Cerebellar nuclear complex (tissue), 1 donor: Measurements from ENCODE around the gene PLPP1.

Source experiments
- DNase-seq, 2 experiments: peaks; one replicate each; lab custom pipeline; 2025; lab: John Stamatoyannopoulos, UW

The PLPP1 gene

GRCh38 chr5:55446640-55447351, 88.0 kb downstream of the PLPP1 start:
- DNase-seq: no peak

- no peak for DNase-seq
Measured at GRCh38 chr5:55445791-55446190, 89.0 kb downstream of the PLPP1 start.

GRCh38 chr5:55441954-55442353, 92.8 kb downstream of the PLPP1 start:
- no peak for DNase-seq

GRCh38 chr5:55441107-55441771, 93.5 kb downstream of the PLPP1 start:
- DNase-seq: no peak

DNA sequence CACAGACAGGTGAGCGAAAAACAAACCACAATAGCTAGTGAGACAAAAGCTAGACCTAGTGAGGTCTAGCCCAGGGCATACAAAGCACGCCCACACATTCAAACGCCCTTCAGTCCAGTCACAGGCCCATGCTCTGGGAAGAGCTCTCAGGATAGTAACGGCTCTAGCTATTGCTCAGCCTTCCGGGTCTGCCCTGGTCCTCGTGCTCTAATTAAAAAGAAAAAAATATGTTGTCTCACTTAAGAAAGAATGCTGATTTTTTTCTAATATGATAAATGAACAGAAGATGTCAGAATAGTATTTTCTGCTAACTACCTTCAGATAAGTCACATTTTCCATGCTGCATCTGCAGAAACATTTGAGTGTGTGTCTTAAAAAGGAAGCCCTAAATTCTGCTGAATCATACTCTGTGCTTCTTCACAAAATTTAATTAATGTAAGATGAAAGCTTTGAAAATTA, 94.5 kb downstream of the PLPP1 start:
- DNase-seq: no peak

- no peak for DNase-seq
Measured at GRCh38 chr5:55438998-55439397, 95.8 kb downstream of the PLPP1 start.

- DNase-seq: no peak
Measured at GRCh38 chr5:55437859-55438206, 96.9 kb downstream of the PLPP1 start.

GRCh38 chr5:55437452-55437851, 97.3 kb downstream of the PLPP1 start:
- no peak for DNase-seq

- no peak for DNase-seq
Measured at GRCh38 chr5:55432549-55432948, 102.2 kb downstream of the PLPP1 start.

DNA sequence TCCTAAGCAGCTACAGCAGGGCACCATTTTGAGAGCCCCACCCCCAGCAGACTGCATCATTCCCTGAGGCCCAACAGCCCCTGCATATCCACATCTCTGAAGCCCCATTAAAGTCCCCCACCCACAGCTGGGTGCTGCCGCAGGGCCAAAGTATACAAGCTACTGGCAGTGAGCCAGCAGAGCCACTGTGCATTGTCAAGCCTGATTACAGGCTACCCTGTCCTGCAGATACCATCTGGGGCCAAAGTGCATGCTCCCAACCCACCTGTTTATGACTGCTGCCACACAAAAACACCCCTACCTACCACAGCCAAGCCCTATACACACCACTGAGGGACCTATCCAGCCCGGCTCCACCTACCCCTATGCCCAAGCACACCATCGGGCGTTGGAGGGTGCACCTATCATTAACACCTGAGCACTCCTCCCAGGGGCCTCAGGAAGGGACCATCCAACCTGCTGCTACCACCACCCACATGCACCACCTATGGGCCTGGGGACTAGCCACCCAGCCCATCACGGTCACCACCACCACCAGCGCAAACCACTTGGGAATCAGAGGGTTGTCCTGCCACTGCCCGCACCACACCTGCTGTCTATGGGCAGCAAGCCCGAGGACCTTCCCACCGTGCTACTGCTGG, 105.0 kb downstream of the PLPP1 start:
- no peak for DNase-seq

- DNase-seq: no peak
Measured at GRCh38 chr5:55429221-55429612, 105.5 kb downstream of the PLPP1 start.

DNA sequence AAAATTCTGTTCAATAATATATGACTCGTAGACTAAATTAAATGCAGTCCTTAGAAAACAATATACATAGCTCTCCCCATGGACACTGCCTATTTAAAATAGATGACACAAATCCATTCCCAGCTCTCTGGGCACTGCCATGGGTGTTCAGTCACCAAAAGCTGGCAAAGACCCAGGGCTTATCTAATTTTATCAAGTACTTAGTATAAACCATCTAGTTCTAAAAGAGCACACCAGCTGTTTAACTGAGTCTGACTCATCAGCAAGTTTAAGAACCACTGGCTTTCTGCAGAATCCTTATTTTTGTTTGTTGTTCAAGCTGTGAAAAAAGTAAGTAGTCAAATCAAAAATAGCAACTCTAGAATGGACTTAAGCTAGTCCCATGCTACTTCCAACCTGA, 107.6 kb downstream of the PLPP1 start:
- no peak for DNase-seq

DNA sequence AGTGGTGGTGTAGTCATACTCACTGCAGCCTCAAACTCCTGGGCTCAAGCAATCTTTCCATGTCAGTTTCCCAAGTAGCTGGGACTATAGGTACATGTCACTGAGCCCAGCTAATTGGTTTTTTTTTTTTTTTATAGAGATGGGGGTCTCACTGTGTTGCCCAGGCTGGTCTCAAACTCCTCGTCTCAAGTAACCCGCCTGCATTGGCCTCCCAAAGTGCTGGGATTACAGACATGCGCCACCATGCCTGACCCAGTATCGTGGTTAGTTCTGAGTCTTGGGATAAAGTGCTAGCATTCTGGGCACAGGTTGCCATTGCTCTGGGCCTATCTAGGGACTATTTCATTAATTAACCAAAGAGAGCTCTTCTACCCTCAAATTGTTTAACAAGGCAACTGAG, 108.3 kb downstream of the PLPP1 start:
- no peak for DNase-seq

GRCh38 chr5:55421074-55421529, 113.7 kb downstream of the PLPP1 start:
- no peak for DNase-seq

- DNase-seq: no peak
Measured at GRCh38 chr5:55418994-55419968, 115.5 kb downstream of the PLPP1 start.

GRCh38 chr5:55416306-55416705, 118.5 kb downstream of the PLPP1 start:
- no peak for DNase-seq

DNA sequence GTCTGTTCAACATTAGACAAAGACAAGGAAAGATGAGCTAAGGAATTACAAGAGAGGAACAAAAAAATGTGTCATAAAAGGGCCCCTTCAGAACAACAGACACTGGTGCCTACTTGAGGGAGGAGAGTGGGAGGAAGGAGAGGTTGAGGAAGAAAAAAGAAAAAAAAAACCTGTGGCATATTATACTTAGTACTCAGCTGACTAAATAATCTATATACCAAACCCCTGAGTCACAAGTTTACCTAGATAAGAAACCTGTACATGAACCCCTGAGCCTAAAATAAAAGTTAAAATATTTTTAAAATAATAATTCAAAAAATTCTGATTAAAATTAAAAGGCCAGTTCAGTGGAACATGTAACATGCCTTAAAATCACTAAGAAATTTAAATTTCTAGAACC, 119.7 kb downstream of the PLPP1 start:
- no peak for DNase-seq

GRCh38 chr5:55413644-55414043, 121.1 kb downstream of the PLPP1 start:
- no peak for DNase-seq

GRCh38 chr5:55411876-55412275, 122.9 kb downstream of the PLPP1 start:
- no peak for DNase-seq

- DNase-seq: no peak
Measured at GRCh38 chr5:55410845-55411244, 123.9 kb downstream of the PLPP1 start.

GRCh38 chr5:55409775-55410174, 125.0 kb downstream of the PLPP1 start:
- DNase-seq: no peak

GRCh38 chr5:55407984-55408383, 126.8 kb downstream of the PLPP1 start:
- DNase-seq: no peak
